ENCODE data around the gene EGFR. TPM values are rescaled to one million over a fixed set of nuclear protein-coding genes. Genes with fewer than 3 reads are reported as not detected.

EGFR gene
- polyA plus RNA-seq, 1 of the 3 experiments (the other 2 are of a cell fraction): 37.6 TPM

GRCh38 chr7:55251313-55251712, 232.5 kb downstream of the EGFR start (continued):
- TF ChIP-seq PBX3 (IDR thresholded peaks at IDR 0.05): no peak
- no peak for TF ChIP-seq SMC3 (IDR thresholded peaks at IDR 0.05; ENCODE audit: low read depth, low read length)
- no peak for TF ChIP-seq TAF1 (IDR thresholded peaks at IDR 0.05; ENCODE audit: borderline replicate concordance, low read depth, low read length)

- Histone ChIP-seq H4K20me1 (ENCODE audit: insufficient read depth) (no peaks in the 10 kb centered on the region), H3K27me3 (ENCODE audit: insufficient read depth) (no peaks in the 10 kb centered on the region), H3K4me2 (no peak overlapping the region), H3K9me2 (no peaks in the 10 kb centered on the region), H3K79me2 (ENCODE audit: insufficient read depth) (no peaks in the 10 kb centered on the region), H3F3A (replicated peaks; ENCODE audit: insufficient read depth) (no peaks in the 10 kb centered on the region), H3K27ac (ENCODE audit: low read depth in 2 of 2, low read length in 1 of 2) (no peak overlapping the region), H3K4me1 (ENCODE audit: control insufficient read depth in 1 of 2, insufficient read depth in 2 of 2, low read depth in 1 of 2, low read length in 1 of 2) (peaks cover 4 to 15% of the 10 kb centered on the region in 2 experiments; a peak in 2 of 4 replicates), H2AFZ (ENCODE audit: low read depth) (no peak overlapping the region), H3K9me3 (no peaks in the 10 kb centered on the region), H3K9ac (no peak overlapping the region), H3K4me3 (ENCODE audit: low read depth in 2 of 2, low read length in 1 of 2) (no peak overlapping the region), H3K36me3 (replicated peaks in 1 of 2; ENCODE audit: control insufficient read depth in 1 of 2, insufficient read depth in 2 of 2, low read length in 1 of 2) (no peaks in the 10 kb centered on the region)
- TF ChIP-seq FOXM1 (IDR thresholded peaks at IDR 0.05; ENCODE audit: low read depth) (no peak), REST (IDR thresholded peaks at IDR 0.05; ENCODE audit: low read depth, low read length) (no peak), RFX5 (IDR thresholded peaks at IDR 0.05; ENCODE audit: low read length) (no peak), FOXJ3 (CRISPR knock-in tag; IDR thresholded peaks at IDR 0.05) (no peak), GABPA (IDR thresholded peaks at IDR 0.05; ENCODE audit: low read depth) (no peak), TEAD4 (IDR thresholded peaks at IDR 0.05; ENCODE audit: borderline replicate concordance, insufficient read depth) (no peak)
- no peak for DNase-seq
- WGBS (ENCODE audit: low lambda C conversion rate): 96% methylated on average over 7 of the region's 7 CpGs
- POLR2A ChIA-PET: no interaction called here
- CTCF ChIA-PET: interaction anchor here (1.0 to 16.7 kb wide), 9 partner anchors 7 to 467 kb away, joined by 3 to 1068 read pairs (median 38); no protein-coding TSS in a partner anchor
Observed at GRCh38 chr7:55251911-55252310, 233.1 kb downstream of the EGFR start.

GRCh38 chr7:55252386-55252785, 233.6 kb downstream of the EGFR start:
- TF ChIP-seq USF1 (IDR thresholded peaks at IDR 0.05; ENCODE audit: borderline replicate concordance, low read depth) (no peak), POLR2AphosphoS5 (IDR thresholded peaks at IDR 0.05; ENCODE audit: low read depth, low read length) (no peak), RAD21 (IDR thresholded peaks at IDR 0.05; ENCODE audit: low read length) (no peak), EZH2phosphoT487 (IDR thresholded peaks at IDR 0.05; ENCODE audit: borderline replicate concordance, low read depth) (no peak)
- Histone ChIP-seq H3K36me3 (replicated peaks in 1 of 2; ENCODE audit: control insufficient read depth in 1 of 2, insufficient read depth in 2 of 2, low read length in 1 of 2) (no peaks in the 10 kb centered on the region), H2AFZ (ENCODE audit: low read depth) (no peak overlapping the region), H3K4me1 (ENCODE audit: control insufficient read depth in 1 of 2, insufficient read depth in 2 of 2, low read depth in 1 of 2, low read length in 1 of 2) (peaks cover 4 to 15% of the 10 kb centered on the region in 2 experiments; a peak in 2 of 4 replicates), H3K9me2 (no peaks in the 10 kb centered on the region), H3K79me2 (ENCODE audit: insufficient read depth) (no peaks in the 10 kb centered on the region), H3K9ac (no peak overlapping the region), H4K20me1 (ENCODE audit: insufficient read depth) (no peaks in the 10 kb centered on the region), H3K9me3 (no peaks in the 10 kb centered on the region), H3K4me3 (ENCODE audit: low read depth in 2 of 2, low read length in 1 of 2) (no peak overlapping the region), H3K27me3 (ENCODE audit: insufficient read depth) (no peaks in the 10 kb centered on the region), H3K4me2 (no peak overlapping the region), H3F3A (replicated peaks; ENCODE audit: insufficient read depth) (no peaks in the 10 kb centered on the region), H3K27ac (ENCODE audit: low read depth in 2 of 2, low read length in 1 of 2) (no peak overlapping the region)
- POLR2A ChIA-PET: no interaction called here
- no peak for DNase-seq
- CTCF ChIA-PET: interaction anchor here (0.8 to 16.7 kb wide), 14 partner anchors 8 to 468 kb away, joined by 3 to 1068 read pairs (median 6); no protein-coding TSS in a partner anchor

All from SK-N-SH (cell line).